ENCODE measurements around the gene VTN. TPM values are rescaled to one million over a fixed set of nuclear protein-coding genes. Genes with fewer than 3 reads are reported as not detected.
A peak's percentile ranks its signal among the peaks of the same experiment; 100 is the strongest.

The VTN gene
- polyA plus RNA-seq (2013, experiment 1 of 2; ENCODE audit: insufficient read length): 0.94 TPM
- polyA plus RNA-seq (2013, experiment 2 of 2; ENCODE audit: insufficient read length): 1.4 TPM

- peak; percentile 52 for DNase-seq
These were observed at the start of gene VTN for GRCh38 chr17:28370035-28370743. VTN (minus strand) TSS chr17:28370307; CDS start chr17:28370203, 104 bp downstream.

- peak; percentile 52 for DNase-seq
These were observed 46.7 kb upstream of the VTN start for GRCh38 chr17:28416703-28417311.

- no peak for DNase-seq
These were observed 45.8 kb upstream of the VTN start for GRCh38 chr17:28415886-28416285.

- no peak for DNase-seq
These were observed 43.7 kb upstream of the VTN start for GRCh38 chr17:28413804-28414203.

- DNase-seq: no peak
These were observed 42.0 kb upstream of the VTN start for GRCh38 chr17:28412099-28412498.

GRCh38 chr17:28407974-28408306 lies 37.8 kb upstream of the VTN start:
- no peak for DNase-seq

GRCh38 chr17:28407130-28407973 lies 37.2 kb upstream of the VTN start:
- no peak for DNase-seq

GRCh38 chr17:28406473-28406814 lies 36.3 kb upstream of the VTN start:
- DNase-seq: no peak

- peak; percentile 18 for DNase-seq
These were observed 35.7 kb upstream of the VTN start, which contains the start of gene SLC46A1 for GRCh38 chr17:28405632-28406472. SLC46A1 (minus strand) TSS chr17:28406212; CDS start chr17:28406114, 98 bp downstream.

- DNase-seq: no peak
These were observed 34.9 kb upstream of the VTN start for GRCh38 chr17:28404812-28405570.

- DNase-seq: no peak
These were observed 34.3 kb upstream of the VTN start for GRCh38 chr17:28404461-28404811.

- no peak for DNase-seq
These were observed 33.9 kb upstream of the VTN start for GRCh38 chr17:28404007-28404406.

GRCh38 chr17:28402844-28403243 lies 32.7 kb upstream of the VTN start:
- no peak for DNase-seq

- DNase-seq: no peak
These were observed 32.1 kb upstream of the VTN start for GRCh38 chr17:28402224-28402630.

- no peak for DNase-seq
These were observed 29.7 kb upstream of the VTN start for GRCh38 chr17:28399808-28400207.

- DNase-seq: no peak
These were observed 28.3 kb upstream of the VTN start for GRCh38 chr17:28398280-28398981.

GRCh38 chr17:28397687-28398279 lies 27.7 kb upstream of the VTN start:
- no peak for DNase-seq

GRCh38 chr17:28397275-28397674 lies 27.2 kb upstream of the VTN start:
- no peak for DNase-seq

- DNase-seq: no peak
These were observed 26.6 kb upstream of the VTN start for GRCh38 chr17:28396635-28397239.

- DNase-seq: no peak
These were observed 25.9 kb upstream of the VTN start for GRCh38 chr17:28395968-28396367.
